HG03342 (cell line): Measurements from ENCODE around the gene LRRC8C.
A peak's percentile ranks its signal among the peaks of the same experiment; 100 is the strongest.

ENCODE experiments used
- ATAC-seq: cut with Tn5 transposase; IDR thresholded peaks from one replicate; pipeline ENCODE4 v1.9.1; 2021; ENCODE audit warnings: mild to moderate bottlenecking, moderate library complexity; ENCODE audit not compliant: unreplicated experiment

Gene LRRC8C

GRCh38 chr1:89670163-89670562 is 37.2 kb downstream of the LRRC8C start:
- peak; percentile 99 for ATAC-seq

- no peak for ATAC-seq
These were observed 37.8 kb downstream of the LRRC8C start for GRCh38 chr1:89670711-89671110.

- ATAC-seq, result no peak
These were observed 39.0 kb downstream of the LRRC8C start for GRCh38 chr1:89671775-89672488.

GRCh38 chr1:89672489-89673183 is 39.7 kb downstream of the LRRC8C start:
- ATAC-seq, result no peak

- no peak for ATAC-seq
These were observed 40.3 kb downstream of the LRRC8C start for GRCh38 chr1:89673251-89673650.

- no peak for ATAC-seq
These were observed 42.8 kb downstream of the LRRC8C start for GRCh38 chr1:89675677-89676076.

- ATAC-seq, result no peak
These were observed 48.3 kb downstream of the LRRC8C start for GRCh38 chr1:89681045-89681729.

GRCh38 chr1:89682611-89683010 is 49.7 kb downstream of the LRRC8C start:
- no peak for ATAC-seq

GRCh38 chr1:89685461-89685860 is 52.5 kb downstream of the LRRC8C start:
- ATAC-seq, result no peak

- ATAC-seq, result no peak
These were observed 53.6 kb downstream of the LRRC8C start for GRCh38 chr1:89686520-89686919.

GRCh38 chr1:89687254-89687653 is 54.3 kb downstream of the LRRC8C start:
- no peak for ATAC-seq

- no peak for ATAC-seq
These were observed 55.7 kb downstream of the LRRC8C start for GRCh38 chr1:89688607-89689006.

- ATAC-seq, result no peak
These were observed 56.3 kb downstream of the LRRC8C start for GRCh38 chr1:89689234-89689633.

GRCh38 chr1:89690595-89690994 is 57.7 kb downstream of the LRRC8C start:
- ATAC-seq, result no peak

GRCh38 chr1:89692601-89693521 is 59.9 kb downstream of the LRRC8C start:
- ATAC-seq, result peak; percentile 69

GRCh38 chr1:89695847-89696246 is 62.9 kb downstream of the LRRC8C start:
- no peak for ATAC-seq

- ATAC-seq, result no peak
These were observed 64.5 kb downstream of the LRRC8C start for GRCh38 chr1:89697383-89697782.

GRCh38 chr1:89698020-89698560 is 65.2 kb downstream of the LRRC8C start:
- ATAC-seq, result no peak

GRCh38 chr1:89698624-89699023 is 65.7 kb downstream of the LRRC8C start:
- no peak for ATAC-seq

GRCh38 chr1:89699451-89699986 is 66.6 kb downstream of the LRRC8C start:
- no peak for ATAC-seq
